ENCODE results near the gene OSMR. TPM values are rescaled to one million over a fixed set of nuclear protein-coding genes. Genes with fewer than 3 reads are reported as not detected.

OSMR gene
- total RNA-seq, 1 experiment from 2014 or later: 1.6 TPM

DNA sequence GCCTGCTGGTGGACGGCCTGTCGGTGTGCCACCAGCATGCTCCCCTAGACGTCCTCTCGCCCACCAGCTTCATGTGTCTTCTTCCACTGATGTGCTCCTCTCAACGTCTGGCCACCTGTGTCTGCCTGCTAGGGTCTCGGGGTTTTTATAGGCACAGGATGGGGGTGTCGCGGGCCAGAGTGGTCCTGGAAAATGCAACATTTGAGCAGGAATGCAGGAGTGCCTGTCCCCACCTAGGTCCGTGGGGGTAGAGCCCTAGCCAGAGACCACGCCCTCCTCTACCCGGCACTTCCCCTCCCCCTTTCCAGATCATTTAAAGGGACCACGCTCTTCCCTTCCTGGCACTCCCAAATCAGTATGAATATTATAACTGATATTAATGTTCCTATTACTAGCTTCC, 48.0 kb upstream of the OSMR start:
- H3K27me3 Mint-ChIP-seq (ENCODE audit: low read depth): no peaks in the 10 kb centered on the region
- H3K4ac ChIP-seq (ENCODE audit: low read depth, low read length): no peak overlapping the region
- DNase-seq: no peak
- H2BK120ac ChIP-seq (ENCODE audit: low read depth, low read length, poor library complexity, severe bottlenecking): no peak overlapping the region
- H3K9me3 Mint-ChIP-seq: no peaks in the 10 kb centered on the region
- H3K27ac Mint-ChIP-seq: peak overlapping the region in 1 of 3 experiments; percentile 41; a peak in 1 of 7 replicates
- no peak overlapping the region for H3K27ac ChIP-seq (ENCODE audit: insufficient read length, low read depth, low read length)
- no peak overlapping the region for H2AK5ac ChIP-seq (ENCODE audit: insufficient read length, low read length)
- H3K4me3 Mint-ChIP-seq: no peak overlapping the region
- no peaks in the 10 kb centered on the region for H3K4me1 ChIP-seq (ENCODE audit: insufficient read depth, low read length)
- H3K4me2 ChIP-seq (ENCODE audit: insufficient read depth, insufficient read length, low read length): no peak overlapping the region
- no peak overlapping the region for H3K9ac ChIP-seq (ENCODE audit: extremely low read depth, insufficient read length, low read length)
- H3T11ph ChIP-seq (ENCODE audit: low read length): no peak overlapping the region
- H3K14ac ChIP-seq (ENCODE audit: insufficient read depth, low read length): no peak overlapping the region
- H2BK5ac ChIP-seq (ENCODE audit: insufficient read length, low read length): no peak overlapping the region
- H4K5ac ChIP-seq (ENCODE audit: insufficient read length, low read depth, low read length): no peak overlapping the region
- no CpG with 5 or more reads among the region's 12 CpGs for WGBS (ENCODE audit: extremely low coverage, insufficient read length, low lambda C conversion rate)
- no peak overlapping the region for H2AFZ ChIP-seq (ENCODE audit: low read length)
- no peaks in the 10 kb centered on the region for H3K79me2 ChIP-seq (ENCODE audit: insufficient read depth, low read length)
- no peak overlapping the region for H2BK20ac ChIP-seq (ENCODE audit: low read depth, low read length, poor library complexity, severe bottlenecking)
- H3K56ac ChIP-seq (ENCODE audit: insufficient read length, low read depth, low read length): no peak overlapping the region
- no peaks in the 10 kb centered on the region for H4K20me1 ChIP-seq (ENCODE audit: control insufficient read depth, insufficient read depth, insufficient read length)
- H2BK15ac ChIP-seq (ENCODE audit: low read depth, low read length): no peak overlapping the region
- no peak overlapping the region for H4K91ac ChIP-seq (ENCODE audit: insufficient read length, low read depth, low read length)
- H2BK12ac ChIP-seq (ENCODE audit: insufficient read length, low read depth, low read length): no peak overlapping the region
- TF ChIP-seq, protein P1, sequence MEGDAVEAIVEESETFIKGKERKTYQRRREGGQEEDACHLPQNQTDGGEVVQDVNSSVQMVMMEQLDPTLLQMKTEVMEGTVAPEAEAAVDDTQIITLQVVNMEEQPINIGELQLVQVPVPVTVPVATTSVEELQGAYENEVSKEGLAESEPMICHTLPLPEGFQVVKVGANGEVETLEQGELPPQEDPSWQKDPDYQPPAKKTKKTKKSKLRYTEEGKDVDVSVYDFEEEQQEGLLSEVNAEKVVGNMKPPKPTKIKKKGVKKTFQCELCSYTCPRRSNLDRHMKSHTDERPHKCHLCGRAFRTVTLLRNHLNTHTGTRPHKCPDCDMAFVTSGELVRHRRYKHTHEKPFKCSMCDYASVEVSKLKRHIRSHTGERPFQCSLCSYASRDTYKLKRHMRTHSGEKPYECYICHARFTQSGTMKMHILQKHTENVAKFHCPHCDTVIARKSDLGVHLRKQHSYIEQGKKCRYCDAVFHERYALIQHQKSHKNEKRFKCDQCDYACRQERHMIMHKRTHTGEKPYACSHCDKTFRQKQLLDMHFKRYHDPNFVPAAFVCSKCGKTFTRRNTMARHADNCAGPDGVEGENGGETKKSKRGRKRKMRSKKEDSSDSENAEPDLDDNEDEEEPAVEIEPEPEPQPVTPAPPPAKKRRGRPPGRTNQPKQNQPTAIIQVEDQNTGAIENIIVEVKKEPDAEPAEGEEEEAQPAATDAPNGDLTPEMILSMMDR (conservative IDR thresholded peaks at IDR 0.05): no peak
- no peak overlapping the region for H3K18ac ChIP-seq (ENCODE audit: insufficient read length, low read depth, low read length)
- no peaks in the 10 kb centered on the region for H3K9me3 ChIP-seq (ENCODE audit: control insufficient read depth, low read depth, low read length)
- no peak overlapping the region for H3K23ac ChIP-seq (ENCODE audit: insufficient read length, low read depth, low read length)
- H3K4me1 Mint-ChIP-seq: no peaks in the 10 kb centered on the region
- H3K79me1 ChIP-seq (ENCODE audit: insufficient read depth, low read depth, low read length, poor library complexity, severe bottlenecking): no peaks in the 10 kb centered on the region
- H4K8ac ChIP-seq (replicated peaks; ENCODE audit: insufficient read length, low read depth, low read length): no peak overlapping the region
- H3K36me3 Mint-ChIP-seq (ENCODE audit: insufficient read depth in 1 of 3, low read depth in 3 of 3): no peaks in the 10 kb centered on the region
- H3K27me3 ChIP-seq (ENCODE audit: insufficient read depth, low read length): no peaks in the 10 kb centered on the region
- no peaks in the 10 kb centered on the region for H3K23me2 ChIP-seq (ENCODE audit: insufficient read length, low read depth, low read length, poor library complexity, severe bottlenecking)

Measured in H9 (cell line).